Fibroblast of the conjunctiva (primary cell): ENCODE measurements around the gene PYY.
A peak's percentile ranks its signal among the peaks of the same experiment; 100 is the strongest.

Source experiments
- DNase-seq: peaks from one replicate; pipeline ENCODE4 v3.0.0-alpha.2; 2010; ENCODE audit warnings: low read depth

Gene PYY

GRCh38 chr17:43915559-43915958 is 38.2 kb downstream of the PYY start:
- no peak for DNase-seq

- DNase-seq = no peak
These were observed 39.3 kb downstream of the PYY start for GRCh38 chr17:43914451-43914850.

- DNase-seq = no peak
These were observed 40.2 kb downstream of the PYY start for GRCh38 chr17:43913584-43913983.

DNA sequence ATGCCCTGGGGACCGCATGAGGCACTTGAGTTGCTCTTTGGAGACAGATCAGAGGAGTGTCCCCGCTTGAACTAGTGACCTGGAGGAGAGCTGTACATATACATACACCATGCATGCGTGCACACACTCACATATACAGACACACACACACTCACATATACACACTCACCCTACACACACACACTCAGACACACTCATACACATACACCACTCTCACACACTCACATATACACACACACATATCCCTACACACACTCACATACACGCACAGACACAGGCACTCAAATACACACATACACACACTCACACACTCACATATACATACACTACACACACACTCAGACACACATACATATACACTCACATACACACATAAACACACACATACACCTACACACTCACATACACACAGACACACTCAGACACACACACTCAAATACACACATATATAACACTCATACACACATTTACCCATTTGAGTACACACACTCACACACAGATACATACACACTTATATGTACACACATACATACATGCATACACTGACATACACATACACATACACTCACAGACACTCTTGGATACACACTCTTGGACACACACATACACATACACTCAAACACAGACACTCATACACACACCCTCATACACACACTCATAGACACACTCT is 41.0 kb downstream of the PYY start:
- DNase-seq = no peak

GRCh38 chr17:43911904-43912303 is 41.8 kb downstream of the PYY start:
- DNase-seq = no peak

DNA sequence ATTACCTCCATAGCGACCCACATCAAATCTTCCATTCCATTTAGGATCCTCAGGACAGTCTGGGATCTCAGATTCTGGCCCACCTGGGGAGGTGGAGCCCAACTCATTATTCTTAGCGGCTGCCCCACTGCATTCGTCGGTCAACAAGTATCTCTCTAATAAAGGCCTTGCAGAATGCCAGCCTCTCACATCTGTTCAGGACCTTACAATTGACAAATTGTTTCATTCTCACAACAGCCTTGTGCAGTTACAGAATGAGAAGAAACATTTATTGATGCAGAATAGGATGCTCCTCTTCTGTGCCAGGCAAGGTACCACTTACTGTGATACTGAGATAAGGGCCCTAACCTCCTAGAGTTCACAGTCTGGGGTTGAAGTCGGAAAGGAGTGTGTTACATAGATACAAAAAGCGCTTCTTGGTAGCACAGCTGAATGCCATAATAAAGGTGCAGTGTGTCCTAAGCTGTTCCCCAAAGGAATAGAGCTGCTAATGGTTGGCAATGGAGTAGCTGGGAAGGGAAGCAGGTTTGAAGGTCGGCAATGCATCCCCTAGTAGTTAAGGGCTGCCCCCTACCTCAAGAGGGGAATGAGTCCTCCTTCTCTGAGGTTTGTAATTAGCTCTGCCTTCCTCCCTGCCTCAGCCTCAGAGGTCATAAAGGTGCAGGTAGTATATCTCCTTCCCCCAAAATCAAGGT is 44.1 kb downstream of the PYY start:
- no peak for DNase-seq

DNA sequence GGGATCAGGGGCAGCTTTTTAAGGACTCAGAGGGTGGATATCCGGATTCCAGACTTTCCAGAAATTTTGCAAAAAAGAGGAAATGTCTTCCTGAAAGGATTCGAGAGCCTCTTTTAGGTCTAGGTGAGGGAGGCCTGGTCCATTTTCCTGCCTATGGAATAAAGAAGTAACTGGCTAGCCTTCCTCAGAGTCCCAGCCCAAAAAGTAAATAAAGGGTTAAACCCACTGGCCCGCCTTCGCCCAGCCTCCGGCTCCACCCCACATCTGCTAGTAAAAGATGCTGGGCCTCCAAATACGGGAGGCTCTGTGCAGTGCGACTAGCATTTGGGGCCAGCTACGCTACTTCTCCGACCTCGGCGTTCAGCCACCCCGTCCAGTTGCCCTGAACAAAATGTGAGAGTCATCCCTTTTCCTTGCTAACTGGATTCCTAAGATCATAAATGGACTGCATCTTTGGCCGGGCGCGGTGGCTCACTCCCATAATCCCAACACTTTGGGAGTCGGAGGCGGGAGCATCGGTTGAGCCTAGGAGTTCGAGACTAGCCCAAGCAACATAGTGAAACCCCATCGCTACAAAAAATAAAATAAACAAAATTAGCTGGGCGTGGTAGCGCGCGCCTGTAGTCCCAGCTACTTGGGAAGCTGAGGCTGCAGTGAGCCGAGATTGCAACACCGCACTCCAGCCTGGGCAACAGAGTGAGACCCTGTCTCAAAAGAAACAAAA is 45.6 kb downstream of the PYY start:
- peak; percentile 45 for DNase-seq

DNA sequence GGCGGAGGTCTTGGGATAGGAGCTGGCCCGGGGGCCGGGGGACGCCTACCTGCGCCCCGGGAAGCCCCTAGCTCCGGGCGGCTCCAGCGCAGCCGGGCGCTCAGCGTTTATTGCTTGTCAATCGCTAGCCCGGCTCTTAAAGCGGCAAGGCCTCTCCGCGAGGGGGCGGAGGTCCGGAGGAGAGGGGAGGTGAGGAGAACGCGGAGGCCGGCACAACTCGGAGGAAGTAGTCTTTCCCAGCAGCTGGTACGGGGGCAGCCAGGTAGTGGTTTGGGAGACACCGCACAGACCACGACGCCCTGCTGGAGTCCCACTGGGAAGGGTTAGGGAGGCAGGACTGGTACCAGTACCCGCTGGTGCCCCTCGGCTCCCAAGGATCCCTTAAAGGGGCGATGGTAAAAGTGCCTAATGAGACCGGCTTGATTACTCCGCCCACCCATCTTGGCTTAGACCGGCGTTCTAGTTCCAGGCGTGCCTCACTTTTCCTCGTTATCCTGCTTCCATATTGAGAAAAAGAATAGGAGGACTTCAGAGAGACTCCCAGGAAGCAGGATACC is 46.2 kb downstream of the PYY start, which contains the start of gene MPP2:
Gene MPP2, minus strand, starts transcription at position 112 of the 557 bp plus-strand sequence. CDS start 3,076 bp downstream, outside the sequence.
- peak; percentile 20 for DNase-seq

GRCh38 chr17:43906951-43907424 is 46.8 kb downstream of the PYY start:
- no peak for DNase-seq

- peak; percentile 12 for DNase-seq
These were observed 47.5 kb downstream of the PYY start for GRCh38 chr17:43905985-43906852.

GRCh38 chr17:43905400-43905984 is 48.2 kb downstream of the PYY start:
- no peak for DNase-seq
